ENCODE measurements around the gene SGIP1. TPM values are rescaled to one million over a fixed set of nuclear protein-coding genes. Genes with fewer than 3 reads are reported as not detected.

The SGIP1 gene
- total and polyA plus RNA-seq, 4 donors, result 2.7 to 17.0 (median 4.7) TPM

GRCh38 chr1:66532214-66532613 is 1.7 kb upstream of the SGIP1 start:
- Histone ChIP-seq H3K4me3 (no peak overlapping the region), H3K9me3 (ENCODE audit: control insufficient read depth in 4 of 4, insufficient read depth in 3 of 4, low read length in 3 of 4) (peaks cover 0 to 6% (median 0%) of the 10 kb centered on the region in 4 donors), H3K36me3 (ENCODE audit: control insufficient read depth in 4 of 4, insufficient read depth in 4 of 4, low read length in 4 of 4) (no peaks in the 10 kb centered on the region), H3K9ac (ENCODE audit: insufficient read depth in 1 of 2, low read length in 2 of 2) (peak overlapping the region in 1 of 2 donors; percentile 35), H3K27me3 (ENCODE audit: control insufficient read depth in 3 of 3, insufficient read depth in 3 of 3, low read length in 2 of 3) (no peaks in the 10 kb centered on the region), H3K27ac (ENCODE audit: low read depth in 1 of 2, low read length in 1 of 2) (no peak overlapping the region), H3K4me1 (ENCODE audit: control insufficient read depth in 5 of 5, insufficient read depth in 5 of 5, low read length in 5 of 5) (peaks cover 0 to 31% (median 7%) of the 10 kb centered on the region in 5 donors)
- 74 to 90% methylated on average over 1 of the region's 1 CpG for WGBS, 2 donors
- no peak for TF ChIP-seq CTCF (IDR thresholded peaks at IDR 0.05; ENCODE audit: control extremely low read depth, extremely low read depth)
- DNase-seq, result no peak
- no peak for ATAC-seq (ENCODE audit: insufficient read depth, low FRiP score)

GRCh38 chr1:66532798-66533783 is 862 bp upstream of the SGIP1 start:
- H3K27ac ChIP-seq (ENCODE audit: low read depth in 1 of 2, low read length in 1 of 2), result peak overlapping the region; percentile 43 to 80
- H3K36me3 ChIP-seq (ENCODE audit: control insufficient read depth in 4 of 4, insufficient read depth in 4 of 4, low read length in 4 of 4), result no peaks in the 10 kb centered on the region
- H3K9me3 ChIP-seq (ENCODE audit: control insufficient read depth in 4 of 4, insufficient read depth in 3 of 4, low read length in 3 of 4), result peaks cover 0 to 6% (median 0%) of the 10 kb centered on the region in 4 donors
- H3K4me1 ChIP-seq (ENCODE audit: control insufficient read depth in 5 of 5, insufficient read depth in 5 of 5, low read length in 5 of 5), result peaks cover 0 to 31% (median 7%) of the 10 kb centered on the region in 5 donors
- peak overlapping the region; percentile 22 for H3K4me3 ChIP-seq
- DNase-seq (peak; percentile 69 to 80 (median 74)), ATAC-seq (ENCODE audit: insufficient read depth, low FRiP score) (no peak)
- no peak for TF ChIP-seq CTCF (IDR thresholded peaks at IDR 0.05; ENCODE audit: control extremely low read depth, extremely low read depth)
- whole genome bisulfite sequencing, 2 donors, result 4 to 10% methylated on average over 43 to 50 of the region's 50 CpGs
- H3K9ac ChIP-seq (ENCODE audit: insufficient read depth in 1 of 2, low read length in 2 of 2), result peak overlapping the region; percentile 81 to 82
- no peaks in the 10 kb centered on the region for H3K27me3 ChIP-seq (ENCODE audit: control insufficient read depth in 3 of 3, insufficient read depth in 3 of 3, low read length in 2 of 3)

DNA sequence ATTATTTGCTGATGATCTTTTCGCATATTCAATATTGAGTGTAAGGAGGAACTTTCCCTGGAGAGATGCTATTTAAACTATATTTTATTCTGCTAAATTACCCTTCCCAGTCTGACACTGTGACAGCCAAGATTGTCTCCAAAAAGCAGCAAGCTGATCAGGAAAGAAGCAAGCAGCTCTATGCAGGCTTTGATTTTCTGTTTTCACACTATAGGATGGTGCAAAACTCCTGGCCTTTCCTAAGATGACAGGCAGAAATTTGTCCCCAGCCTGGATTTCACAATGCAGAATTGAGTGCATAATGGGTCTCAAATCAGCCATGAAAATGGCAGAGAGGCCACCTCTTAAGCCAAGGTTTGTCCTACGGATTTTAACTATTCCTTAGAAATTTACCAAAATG is 1.1 kb downstream of the SGIP1 start:
- WGBS, 2 donors, result 81 to 93% methylated on average over 2 of the region's 2 CpGs
- H3K4me1 ChIP-seq (ENCODE audit: control insufficient read depth in 5 of 5, insufficient read depth in 5 of 5, low read length in 5 of 5), result peaks cover 0 to 32% (median 7%) of the 10 kb centered on the region in 5 donors
- DNase-seq, result no peak
- H3K36me3 ChIP-seq (ENCODE audit: control insufficient read depth in 4 of 4, insufficient read depth in 4 of 4, low read length in 4 of 4), result no peaks in the 10 kb centered on the region
- peak overlapping the region in 1 of 2 donors; percentile 78 for H3K27ac ChIP-seq (ENCODE audit: low read depth in 1 of 2, low read length in 1 of 2)
- ATAC-seq (ENCODE audit: insufficient read depth, low FRiP score), result no peak
- H3K9ac ChIP-seq (ENCODE audit: insufficient read depth in 1 of 2, low read length in 2 of 2), result no peak overlapping the region
- peaks cover 0 to 6% (median 0%) of the 10 kb centered on the region in 4 donors for H3K9me3 ChIP-seq (ENCODE audit: control insufficient read depth in 4 of 4, insufficient read depth in 3 of 4, low read length in 3 of 4)
- no peaks in the 10 kb centered on the region for H3K27me3 ChIP-seq (ENCODE audit: control insufficient read depth in 3 of 3, insufficient read depth in 3 of 3, low read length in 2 of 3)
- no peak overlapping the region for H3K4me3 ChIP-seq
- no peak for TF ChIP-seq CTCF (IDR thresholded peaks at IDR 0.05; ENCODE audit: control extremely low read depth, extremely low read depth)
